ENCODE measurements around the gene ACKR3. TPM values are rescaled to one million over a fixed set of nuclear protein-coding genes. Genes with fewer than 3 reads are reported as not detected.

ACKR3 gene
- total RNA-seq, 1 experiment from 2014 or later = 3.9 TPM

DNA sequence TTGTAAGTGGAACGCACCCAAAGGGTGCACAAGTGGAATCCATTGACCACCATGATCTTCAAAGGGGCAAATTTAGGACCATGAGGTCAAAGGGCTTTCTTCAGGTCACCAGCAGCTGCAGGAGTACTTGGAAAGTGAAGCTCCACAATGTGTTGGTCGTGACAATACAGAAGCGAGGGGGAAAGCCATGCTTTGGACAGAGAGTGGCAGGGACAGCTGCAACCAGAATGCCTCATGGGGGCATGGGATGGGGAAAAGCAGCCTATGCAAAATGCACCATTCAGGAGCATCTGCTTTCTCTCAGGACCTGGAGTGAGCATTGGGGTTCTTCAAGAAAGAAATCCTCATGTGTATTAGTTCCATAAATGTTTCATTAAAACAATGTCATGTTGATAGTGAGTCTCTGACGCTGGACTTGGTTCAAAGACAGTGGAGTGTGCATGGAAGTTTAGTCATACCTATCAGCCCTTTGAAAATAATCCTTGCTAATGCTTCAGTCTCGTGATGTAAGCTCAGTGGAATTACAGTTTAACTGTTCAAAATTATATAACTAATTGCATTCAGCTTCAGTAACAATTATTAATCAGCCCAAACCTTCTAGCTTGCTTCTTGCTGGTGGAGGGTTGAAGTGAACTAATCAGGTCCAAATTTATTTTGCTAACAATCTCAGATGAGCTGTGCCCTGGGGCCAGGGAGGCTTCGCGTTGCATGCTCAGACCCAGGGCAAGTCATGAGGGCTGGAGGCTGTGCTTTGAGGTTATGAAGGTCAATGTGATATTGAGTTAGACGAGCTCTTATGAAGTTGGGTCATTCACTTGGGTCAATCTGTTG is 41.6 kb downstream of the ACKR3 start:
- H3K4me1 Mint-ChIP-seq (ENCODE audit: low read depth, unreplicated experiment) = peaks cover 6% of the 10 kb centered on the region
- BruUV-seq (replicated peaks) = no TSS peak
- H3K27me3 ChIP-seq (replicated peaks; ENCODE audit: control insufficient read depth, insufficient read depth, low read length) = no peaks in the 10 kb centered on the region
- no peaks in the 10 kb centered on the region for H3K9me3 Mint-ChIP-seq (ENCODE audit: unreplicated experiment)
- no peak overlapping the region for H3K27ac Mint-ChIP-seq (ENCODE audit: unreplicated experiment)
- H3K4me3 ChIP-seq (ENCODE audit: low read depth, low read length) = no peak overlapping the region
- no peaks in the 10 kb centered on the region; the same call in 1 of the 2 replicates for H3K4me1 ChIP-seq
- peaks cover under 1% of the 10 kb centered on the region for H3K27me3 Mint-ChIP-seq (ENCODE audit: insufficient read depth, unreplicated experiment)
- ChIA-PET POLR2A (no interaction called here), CTCF (no interaction called here)
- no peak for DNase-seq
- no peak for TF ChIP-seq CTCF (IDR thresholded peaks at IDR 0.05; ENCODE audit: insufficient read depth in 1 of 2, low read depth in 1 of 2, low read length in 1 of 2, severe bottlenecking in 1 of 2, unreplicated experiment in 1 of 2)
- no peaks in the 10 kb centered on the region for H3K36me3 Mint-ChIP-seq (ENCODE audit: insufficient read depth, unreplicated experiment)
- no peaks in the 10 kb centered on the region for H3K9me3 ChIP-seq
- H3K36me3 ChIP-seq (ENCODE audit: control insufficient read depth, insufficient read depth, low read length) = no peaks in the 10 kb centered on the region
- no peak overlapping the region for H3K4me3 Mint-ChIP-seq (ENCODE audit: unreplicated experiment)
- intact Hi-C loops (cut with micrococcal nuclease; ENCODE audit: unreplicated experiment) = no loop called here

DNA sequence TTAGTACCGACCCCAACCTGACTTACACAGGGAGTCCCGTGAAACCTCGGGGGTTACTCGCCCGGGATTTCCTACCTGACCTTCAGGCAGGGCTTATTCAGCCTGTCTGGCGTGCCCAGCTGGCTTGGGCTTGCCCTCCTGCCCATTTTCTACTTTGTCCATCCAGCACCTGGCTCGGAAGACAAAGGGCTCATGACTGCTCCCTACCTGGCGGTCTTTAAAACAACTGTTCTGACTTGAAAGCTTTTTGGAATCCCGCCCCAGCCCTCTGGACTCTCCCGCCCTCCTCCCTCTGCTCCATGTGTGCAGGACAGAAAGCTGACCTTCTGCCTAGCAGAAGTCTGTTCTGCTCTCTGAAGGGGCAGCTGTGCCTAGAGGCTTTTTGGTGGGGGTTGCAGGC is 43.1 kb downstream of the ACKR3 start:
- Mint-ChIP-seq H3K27me3 (ENCODE audit: insufficient read depth, unreplicated experiment) (peaks cover 3% of the 10 kb centered on the region), H3K9me3 (ENCODE audit: unreplicated experiment) (no peaks in the 10 kb centered on the region), H3K27ac (ENCODE audit: unreplicated experiment) (no peak overlapping the region), H3K36me3 (ENCODE audit: insufficient read depth, unreplicated experiment) (no peaks in the 10 kb centered on the region), H3K4me3 (ENCODE audit: unreplicated experiment) (no peak overlapping the region), H3K4me1 (ENCODE audit: low read depth, unreplicated experiment) (no peaks in the 10 kb centered on the region)
- Histone ChIP-seq H3K27me3 (replicated peaks; ENCODE audit: control insufficient read depth, insufficient read depth, low read length) (no peaks in the 10 kb centered on the region), H3K4me1 (no peaks in the 10 kb centered on the region), H3K4me3 (ENCODE audit: low read depth, low read length) (no peak overlapping the region), H3K36me3 (ENCODE audit: control insufficient read depth, insufficient read depth, low read length) (no peaks in the 10 kb centered on the region), H3K9me3 (no peaks in the 10 kb centered on the region)
- no peak for TF ChIP-seq CTCF (IDR thresholded peaks at IDR 0.05; ENCODE audit: insufficient read depth in 1 of 2, low read depth in 1 of 2, low read length in 1 of 2, severe bottlenecking in 1 of 2, unreplicated experiment in 1 of 2)
- BruUV-seq (replicated peaks) = no TSS peak
- no peak for DNase-seq
- intact Hi-C loops (cut with micrococcal nuclease; ENCODE audit: unreplicated experiment) = no loop called here
- CTCF ChIA-PET = no interaction called here
- POLR2A ChIA-PET = no interaction called here

GRCh38 chr2:236613612-236614011 is 44.0 kb downstream of the ACKR3 start:
- H3K4me1 Mint-ChIP-seq (ENCODE audit: low read depth, unreplicated experiment) = no peaks in the 10 kb centered on the region
- no peak overlapping the region for H3K27ac Mint-ChIP-seq (ENCODE audit: unreplicated experiment)
- no peak for DNase-seq
- BruUV-seq (replicated peaks) = no TSS peak
- POLR2A ChIA-PET = no interaction called here
- Histone ChIP-seq H3K27me3 (replicated peaks; ENCODE audit: control insufficient read depth, insufficient read depth, low read length) (no peaks in the 10 kb centered on the region), H3K4me1 (no peaks in the 10 kb centered on the region), H3K9me3 (no peaks in the 10 kb centered on the region), H3K36me3 (ENCODE audit: control insufficient read depth, insufficient read depth, low read length) (no peaks in the 10 kb centered on the region), H3K4me3 (ENCODE audit: low read depth, low read length) (no peak overlapping the region)
- peaks cover 3% of the 10 kb centered on the region for H3K27me3 Mint-ChIP-seq (ENCODE audit: insufficient read depth, unreplicated experiment)
- no peak overlapping the region for H3K4me3 Mint-ChIP-seq (ENCODE audit: unreplicated experiment)
- TF ChIP-seq CTCF (IDR thresholded peaks at IDR 0.05; ENCODE audit: insufficient read depth in 1 of 2, low read depth in 1 of 2, low read length in 1 of 2, severe bottlenecking in 1 of 2, unreplicated experiment in 1 of 2) = no peak
- no peaks in the 10 kb centered on the region for H3K36me3 Mint-ChIP-seq (ENCODE audit: insufficient read depth, unreplicated experiment)
- CTCF ChIA-PET = no interaction called here
- intact Hi-C loops (cut with micrococcal nuclease; ENCODE audit: unreplicated experiment) = no loop called here
- no peaks in the 10 kb centered on the region for H3K9me3 Mint-ChIP-seq (ENCODE audit: unreplicated experiment)

All from Caco-2 (cell line).